Loucy (cell line): ENCODE data around the gene GRM7.

Experiments
- EZH2phosphoT487 ChIP-seq: fragments of 200-600 bp; IDR thresholded peaks from 2 replicates; pipeline ENCODE4 v1.6.1; 2018; ENCODE audit warnings: antibody characterized with exemption, mild to moderate bottlenecking, moderate library complexity, borderline replicate concordance
- TF ChIP-seq, protein P1 (sequence below): fragments of 200-600 bp; sonication (generic); conservative IDR thresholded peaks from 2 replicates; pipeline ENCODE4 v1.5.1; 2014; ENCODE audit warnings: mild to moderate bottlenecking, antibody characterized with exemption, low read length

DNA sequence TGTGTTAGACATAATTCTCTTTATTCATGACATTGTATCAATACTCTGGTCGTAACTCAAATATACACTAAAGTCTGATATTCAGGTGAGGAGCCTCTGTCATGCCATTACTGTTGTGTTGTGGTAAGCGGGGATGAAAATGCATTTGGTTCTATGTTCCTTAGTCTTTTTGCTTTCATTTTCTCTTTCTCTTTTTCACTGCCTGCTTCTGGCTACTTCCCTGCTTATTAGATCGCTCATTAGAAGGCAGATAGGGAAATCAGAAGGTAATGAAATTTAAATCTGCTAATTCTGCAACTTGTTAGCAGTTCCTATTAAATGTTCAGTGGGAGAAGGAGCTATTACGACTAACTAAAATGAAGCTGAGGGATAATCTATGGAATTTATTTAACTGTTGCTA lies 345.0 kb downstream of the GRM7 start:
- TF ChIP-seq, protein P1, sequence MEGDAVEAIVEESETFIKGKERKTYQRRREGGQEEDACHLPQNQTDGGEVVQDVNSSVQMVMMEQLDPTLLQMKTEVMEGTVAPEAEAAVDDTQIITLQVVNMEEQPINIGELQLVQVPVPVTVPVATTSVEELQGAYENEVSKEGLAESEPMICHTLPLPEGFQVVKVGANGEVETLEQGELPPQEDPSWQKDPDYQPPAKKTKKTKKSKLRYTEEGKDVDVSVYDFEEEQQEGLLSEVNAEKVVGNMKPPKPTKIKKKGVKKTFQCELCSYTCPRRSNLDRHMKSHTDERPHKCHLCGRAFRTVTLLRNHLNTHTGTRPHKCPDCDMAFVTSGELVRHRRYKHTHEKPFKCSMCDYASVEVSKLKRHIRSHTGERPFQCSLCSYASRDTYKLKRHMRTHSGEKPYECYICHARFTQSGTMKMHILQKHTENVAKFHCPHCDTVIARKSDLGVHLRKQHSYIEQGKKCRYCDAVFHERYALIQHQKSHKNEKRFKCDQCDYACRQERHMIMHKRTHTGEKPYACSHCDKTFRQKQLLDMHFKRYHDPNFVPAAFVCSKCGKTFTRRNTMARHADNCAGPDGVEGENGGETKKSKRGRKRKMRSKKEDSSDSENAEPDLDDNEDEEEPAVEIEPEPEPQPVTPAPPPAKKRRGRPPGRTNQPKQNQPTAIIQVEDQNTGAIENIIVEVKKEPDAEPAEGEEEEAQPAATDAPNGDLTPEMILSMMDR: no peak
- no peak for TF ChIP-seq EZH2phosphoT487
